Measurements from ENCODE around the gene DAPK2. TPM values are rescaled to one million over a fixed set of nuclear protein-coding genes. Genes with fewer than 3 reads are reported as not detected.

DAPK2 gene
- total and polyA plus RNA-seq, 2 experiments from 2014 or later = 0.51 to 1.4 TPM

- no peaks in the 10 kb centered on the region for H3K36me3 ChIP-seq
- no peak overlapping the region for H3K27ac ChIP-seq
- no peak for DNase-seq (ENCODE audit: low read depth in 1 of 2, low spot score in 1 of 2)
- H3K4me3 ChIP-seq = no peak overlapping the region
- no peaks in the 10 kb centered on the region for H3K4me1 ChIP-seq (ENCODE audit: low read depth)
- TF ChIP-seq CTCF (IDR thresholded peaks at IDR 0.05; ENCODE audit: low read depth, low read length) = no peak
- H3K27me3 ChIP-seq = no peaks in the 10 kb centered on the region
- no peaks in the 10 kb centered on the region for H3K9me3 ChIP-seq (ENCODE audit: low read depth)
These were observed 99.7 kb downstream of the DAPK2 start for GRCh38 chr15:63946524-63947065.

- Histone ChIP-seq H3K27me3 (no peaks in the 10 kb centered on the region), H3K36me3 (no peaks in the 10 kb centered on the region), H3K4me1 (ENCODE audit: low read depth) (no peaks in the 10 kb centered on the region), H3K9me3 (ENCODE audit: low read depth) (no peaks in the 10 kb centered on the region), H3K4me3 (no peak overlapping the region), H3K27ac (no peak overlapping the region)
- no peak for DNase-seq (ENCODE audit: low read depth in 1 of 2, low spot score in 1 of 2)
- no peak for TF ChIP-seq CTCF (IDR thresholded peaks at IDR 0.05; ENCODE audit: low read depth, low read length)
These were observed 100.4 kb downstream of the DAPK2 start for GRCh38 chr15:63945838-63946298.

GRCh38 chr15:63945007-63945788 is 101.1 kb downstream of the DAPK2 start:
- Histone ChIP-seq H3K36me3 (no peaks in the 10 kb centered on the region), H3K27me3 (no peaks in the 10 kb centered on the region), H3K4me1 (ENCODE audit: low read depth) (no peaks in the 10 kb centered on the region), H3K4me3 (no peak overlapping the region), H3K9me3 (ENCODE audit: low read depth) (no peaks in the 10 kb centered on the region), H3K27ac (no peak overlapping the region)
- TF ChIP-seq CTCF (IDR thresholded peaks at IDR 0.05; ENCODE audit: low read depth, low read length) = peak; percentile 99
- DNase-seq (ENCODE audit: low read depth in 1 of 2, low spot score in 1 of 2) = peak; percentile 62 to 76

- no peaks in the 10 kb centered on the region for H3K9me3 ChIP-seq (ENCODE audit: low read depth)
- no peak overlapping the region for H3K27ac ChIP-seq
- H3K36me3 ChIP-seq = no peaks in the 10 kb centered on the region
- no peaks in the 10 kb centered on the region for H3K4me1 ChIP-seq (ENCODE audit: low read depth)
- TF ChIP-seq CTCF (IDR thresholded peaks at IDR 0.05; ENCODE audit: low read depth, low read length) = no peak
- H3K27me3 ChIP-seq = no peaks in the 10 kb centered on the region
- no peak overlapping the region for H3K4me3 ChIP-seq
- DNase-seq (ENCODE audit: low read depth in 1 of 2, low spot score in 1 of 2) = no peak
These were observed 101.7 kb downstream of the DAPK2 start for GRCh38 chr15:63944681-63944955.

GRCh38 chr15:63943829-63944680 is 102.2 kb downstream of the DAPK2 start:
- Histone ChIP-seq H3K36me3 (no peaks in the 10 kb centered on the region), H3K4me3 (no peak overlapping the region), H3K27me3 (no peaks in the 10 kb centered on the region), H3K4me1 (ENCODE audit: low read depth) (no peaks in the 10 kb centered on the region), H3K9me3 (ENCODE audit: low read depth) (no peaks in the 10 kb centered on the region), H3K27ac (no peak overlapping the region)
- no peak for TF ChIP-seq CTCF (IDR thresholded peaks at IDR 0.05; ENCODE audit: low read depth, low read length)
- DNase-seq (ENCODE audit: low read depth in 1 of 2, low spot score in 1 of 2) = no peak

Data from cardiac muscle cell (in vitro differentiated cells and primary cell).